Kidney (tissue), 22 donors: ENCODE data around the gene CARS1. TPM values are rescaled to one million over a fixed set of nuclear protein-coding genes. Genes with fewer than 3 reads are reported as not detected.

Source experiments
- DNase-seq, 5 donors: peaks; one replicate each; pipeline ENCODE4 v3.0.0-alpha.2; 2013 to 2020
- FAIRE-seq: peaks from 2 replicates; lab custom pipeline; 2012; peaks lifted over from hg19 to GRCh38; lab: Jason Lieb, UNC
- H3K27ac ChIP-seq, 2 donors: one replicate each; pipeline ENCODE4 v1.7.0; 2013; ENCODE audit warnings: low read depth in 2 of 2, low read length in 2 of 2, inconsistent platforms in 1 of 2
- H3K27me3 ChIP-seq: one replicate; pipeline ENCODE4 v1.7.1; 2013; ENCODE audit warnings: low read length, inconsistent platforms; ENCODE audit not compliant: control insufficient read depth, insufficient read depth
- H3K36me3 ChIP-seq, 3 donors: one replicate each; pipeline versions ENCODE4 v1.7.0 to v1.7.1; 2013; ENCODE audit warnings: low read length in 3 of 3, control low read depth in 1 of 3, inconsistent platforms in 1 of 3; ENCODE audit not compliant: insufficient read depth in 3 of 3, control insufficient read depth in 2 of 3
- H3K4me1 ChIP-seq, 3 donors: one replicate each; pipeline versions ENCODE4 v1.7.0 to v1.7.1; 2013; ENCODE audit warnings: low read length in 3 of 3, inconsistent platforms in 1 of 3, low read depth in 1 of 3; ENCODE audit not compliant: control insufficient read depth in 2 of 3, insufficient read depth in 2 of 3
- H3K4me3 ChIP-seq, 3 donors: one replicate each; pipeline versions ENCODE4 v1.7.0 to v1.8.1; 2013; ENCODE audit warnings: low read length in 3 of 3, control low read depth in 1 of 3, inconsistent platforms in 1 of 3
- H3K9ac ChIP-seq, 3 donors: one replicate each; pipeline versions ENCODE4 v1.7.0 to v1.7.1; 2013; ENCODE audit warnings: low read length in 3 of 3, control low read depth in 1 of 3, inconsistent platforms in 1 of 3
- H3K9me3 ChIP-seq, 3 donors: one replicate each; pipeline versions ENCODE4 v1.7.0 to v1.7.1; 2013; ENCODE audit warnings: low read length in 3 of 3, control low read depth in 1 of 3, inconsistent platforms in 1 of 3; ENCODE audit not compliant: control insufficient read depth in 2 of 3, insufficient read depth in 1 of 3
- CTCF ChIP-seq: IDR thresholded peaks from 3 replicates; pipeline ENCODE4 v1.5.1; 2012; ENCODE audit warnings: mild to moderate bottlenecking, moderate library complexity, borderline replicate concordance; ENCODE audit not compliant: insufficient read depth; ENCODE audit errors: extremely low read depth
- intact Hi-C: fragments of 100-400 bp; cut with DNase I; formaldehyde crosslinking; loops from one replicate; pipeline ENCODE4 v1.11.1; 2022
- long read RNA-seq, 10 donors: library from polyadenylated mRNA in 1 of 10; unstranded in 1 of 10; transcript quantifications; one replicate each; pipeline ENCODE4 v2.0.0 and lab custom pipeline, GENCODE V29; 2021 to 2026
- polyA plus RNA-seq: library from polyadenylated mRNA; stranded (reverse); fragments of 350-450 nt; fragmentation: Illumina TruSeq; extraction: RNeasy Lipid Tissue Mini Kit (QIAGEN cat#74804); gene quantifications from one replicate; pipeline ENCODE4 v1.2.3, GENCODE V29; 2014; ENCODE audit warnings: low read depth, low replicate concordance; ENCODE audit not compliant: insufficient read depth
- total RNA-seq: library from RNA; stranded (reverse); fragmentation: NEBNext Ultra II Directional; extraction: Animal tissue kit (Norgen Biotek cat#: 25700); gene quantifications from one replicate; pipeline ENCODE4 v1.2.1, GENCODE V29; 2021
- donor health status: control.
- donor health status: control.
- donor health status: control.
- donor health status: control.
- donor health status: control.
- donor health status: DM: yes; HTN: yes; CAD: no.
- donor health status: Normal renal cell carcinoma (clear cell type).

CARS1 gene
- total RNA-seq = 49.5 TPM
- polyA plus RNA-seq = 26.5 TPM
- long read RNA-seq, donor 1 = 0 reads
- long read RNA-seq, donor 2, partial matches to known transcripts = 0 of 1 reads
- long read RNA-seq, donor 2, other reads (novel, unspliced or antisense) = 0 of 1 reads
- long read RNA-seq, donor 3 = 0 reads
- long read RNA-seq, donor 4, partial matches to known transcripts = 0 of 1 reads
- long read RNA-seq, donor 4, other reads (novel, unspliced or antisense) = 0 of 1 reads
- long read RNA-seq, donor 5, partial matches to known transcripts = 0 of 1 reads
- long read RNA-seq, donor 5, other reads (novel, unspliced or antisense) = 0 of 1 reads
- long read RNA-seq, donor 6, partial matches to known transcripts = 0 of 2 reads
- long read RNA-seq, donor 6, other reads (novel, unspliced or antisense) = 0 of 2 reads
- long read RNA-seq, donor 7, transcript CARS-201 (22 exons, 2,491 nt) = minor isoform, 7 of 73 reads
- long read RNA-seq, donor 7, transcript CARS-203 (22 exons, 2,685 nt) = major isoform, 17 of 73 reads
- long read RNA-seq, donor 7, partial matches to known transcripts = 21 of 73 reads
- long read RNA-seq, donor 7, other reads (novel, unspliced or antisense) = 26 of 73 reads
- long read RNA-seq, donor 8, partial matches to known transcripts = 0 of 1 reads
- long read RNA-seq, donor 8, other reads (novel, unspliced or antisense) = 0 of 1 reads
- long read RNA-seq, donor 9 = 0 reads
- long read RNA-seq, donor 10, partial matches to known transcripts = 0 of 3 reads
- long read RNA-seq, donor 10, other reads (novel, unspliced or antisense) = 0 of 3 reads

DNA sequence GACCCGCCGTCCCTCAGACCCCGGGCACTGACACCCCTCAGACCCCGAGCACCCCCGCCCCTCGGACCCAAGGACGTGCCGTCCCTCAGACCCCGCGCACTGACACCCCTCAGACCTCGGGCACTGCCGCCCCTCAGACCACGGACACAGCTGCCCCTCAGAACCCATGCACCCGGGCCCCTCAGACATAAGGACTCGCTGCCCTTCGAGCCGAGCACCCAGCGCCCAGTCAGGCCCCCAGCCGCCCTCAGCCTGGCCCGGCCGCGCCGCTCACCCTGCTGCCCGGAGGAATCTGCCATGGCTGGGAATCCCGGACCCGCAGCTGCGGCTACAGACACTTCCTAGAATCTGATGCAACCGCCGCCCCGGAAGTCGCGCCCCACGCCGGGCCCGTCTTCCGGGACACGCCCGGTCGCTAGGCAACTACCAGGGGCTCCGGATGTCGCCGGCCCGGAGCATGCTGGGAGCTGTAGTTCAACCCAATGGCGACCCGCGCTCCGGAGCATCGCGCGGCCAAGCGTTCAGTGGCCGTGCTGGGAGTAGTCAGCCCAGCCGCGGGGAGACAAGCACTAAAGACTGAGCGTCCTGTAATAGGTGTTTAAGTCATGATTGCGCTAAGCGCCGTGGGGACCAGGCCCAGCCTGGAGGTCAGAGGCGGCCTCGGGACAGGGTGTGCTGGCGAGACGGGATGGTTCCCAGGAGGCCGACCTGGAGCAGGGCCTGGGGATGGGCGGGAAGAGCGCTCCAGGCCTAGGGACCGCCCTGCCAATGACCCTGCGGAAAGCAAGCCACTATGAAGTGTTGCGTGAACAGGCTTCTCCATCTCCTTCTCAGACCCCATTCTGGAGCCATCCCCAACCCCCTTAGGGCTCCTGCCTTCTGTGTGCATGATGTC is at the start of gene CARS1:
CARS1 (minus strand) TSS at position 355 of the 895 bp plus-strand sequence; CDS start at position 299, 56 bp downstream.
- no peak for TF ChIP-seq CTCF
- Histone ChIP-seq H3K9ac (peak within 1 kb of the TSS; percentile 44 to 57 (median 46)), H3K9me3 (no peaks in the 10 kb centered on the region), H3K4me3 (peak within 1 kb of the TSS; percentile 70 to 90 (median 75)), H3K4me1 (peaks cover 0 to 6% (median 5%) of the 10 kb centered on the region in 3 donors), H3K27ac (peak within 1 kb of the TSS; percentile 54 to 71), H3K36me3 (no peaks in the 10 kb centered on the region), H3K27me3 (no peaks in the 10 kb centered on the region)
- intact Hi-C loops = no loop called here
- FAIRE-seq (no peak), DNase-seq (peak; percentile 95 to 98 (median 96))

GRCh38 chr11:3105791-3106735 is 48.8 kb upstream of the CARS1 start:
- no peaks in the 10 kb centered on the region for H3K9me3 ChIP-seq
- H3K9ac ChIP-seq = no peak overlapping the region
- no peaks in the 10 kb centered on the region for H3K4me1 ChIP-seq
- H3K27ac ChIP-seq = no peak overlapping the region
- peak in 3 of 5 donors; percentile 7 to 59 (median 28) for DNase-seq
- TF ChIP-seq CTCF = no peak
- H3K27me3 ChIP-seq = no peaks in the 10 kb centered on the region
- no peak overlapping the region for H3K4me3 ChIP-seq
- H3K36me3 ChIP-seq = no peaks in the 10 kb centered on the region
- FAIRE-seq = no peak
- intact Hi-C loops = no loop called here
